ENCODE results near the gene CNTN2.

DNA sequence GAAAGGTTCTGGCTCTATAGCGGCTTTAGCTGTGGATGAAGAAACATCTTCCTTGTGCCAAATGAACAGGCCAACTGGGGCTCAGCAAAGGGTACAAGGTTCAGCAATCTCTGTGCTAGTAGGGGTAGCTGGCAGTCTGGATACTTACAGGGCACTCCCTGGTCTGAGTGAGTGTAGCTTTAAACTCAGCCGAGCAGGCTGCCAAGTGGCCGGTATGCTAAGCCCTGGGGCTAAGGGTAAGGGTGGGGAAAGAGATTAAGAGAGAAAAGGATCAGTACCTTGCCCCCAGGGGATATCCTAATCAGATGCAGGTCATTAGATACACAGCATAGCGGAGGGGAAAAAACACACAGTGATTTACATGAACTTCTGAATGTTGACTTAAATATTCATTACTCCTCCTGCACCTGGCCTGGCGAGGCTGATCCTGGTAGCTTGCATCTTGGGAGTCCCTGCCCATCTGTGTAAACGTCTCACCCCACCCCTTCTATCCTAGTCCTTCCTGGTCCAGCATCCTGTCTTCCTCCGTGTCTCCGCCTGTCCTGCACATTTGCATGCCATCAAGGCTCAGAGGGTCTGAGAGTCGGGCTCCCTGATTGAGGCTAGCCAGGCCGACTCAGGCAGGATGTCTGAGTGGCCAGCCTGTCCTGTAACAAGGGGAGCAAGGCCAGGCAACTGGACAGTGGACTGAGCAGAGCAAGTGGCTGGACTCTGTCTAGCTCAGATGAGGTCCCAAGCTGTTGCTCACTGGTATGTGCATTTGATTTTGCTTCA, 39.5 kb upstream of the CNTN2 start:
- TF ChIP-seq CTCF (IDR thresholded peaks at IDR 0.05) (no peak), POLR2A (IDR thresholded peaks at IDR 0.05) (no peak)
